Nephron progenitor cell (in vitro differentiated cells): Measurements from ENCODE around the gene NINJ2.

Experiments
- DNase-seq: peaks from one replicate; pipeline ENCODE4 v3.0.0; 2021
- H3K27ac Mint-ChIP-seq: 2 replicates; pipeline ENCODE4 v1.8.0; 2021; ENCODE audit warnings: mild to moderate bottlenecking, moderate library complexity, mixed read lengths
- H3K27me3 Mint-ChIP-seq: 2 replicates; pipeline ENCODE4 v1.8.0; 2021; ENCODE audit warnings: mild to moderate bottlenecking, low read depth, mixed read lengths; ENCODE audit not compliant: poor library complexity
- H3K36me3 Mint-ChIP-seq: 2 replicates; pipeline ENCODE4 v1.8.0; 2021; ENCODE audit warnings: low read depth, mixed read lengths
- H3K4me1 Mint-ChIP-seq: 2 replicates; pipeline ENCODE4 v1.8.0; 2021; ENCODE audit warnings: mixed read lengths
- H3K4me3 Mint-ChIP-seq: 2 replicates; pipeline ENCODE4 v1.8.0; 2021; ENCODE audit warnings: mild to moderate bottlenecking, moderate library complexity, mixed read lengths
- H3K9me3 Mint-ChIP-seq: 2 replicates; pipeline ENCODE4 v1.8.0; 2021; ENCODE audit warnings: mild to moderate bottlenecking, moderate library complexity, mixed read lengths
- CTCF ChIP-seq: fragments of 200-600 bp; sonication (generic); IDR thresholded peaks from 2 replicates; pipeline ENCODE4 v1.5.0; 2021; ENCODE audit warnings: antibody characterized with exemption

NINJ2 gene

GRCh38 chr12:522692-523378 lies 140.4 kb downstream of the NINJ2 start:
- Mint-ChIP-seq H3K36me3 (no peaks in the 10 kb centered on the region), H3K27me3 (no peaks in the 10 kb centered on the region), H3K4me1 (no peaks in the 10 kb centered on the region), H3K9me3 (no peaks in the 10 kb centered on the region), H3K4me3 (no peak overlapping the region), H3K27ac (no peak overlapping the region)
- no peak for DNase-seq
- TF ChIP-seq CTCF, result no peak

- Mint-ChIP-seq H3K4me1 (no peaks in the 10 kb centered on the region), H3K27ac (no peak overlapping the region), H3K27me3 (no peaks in the 10 kb centered on the region), H3K4me3 (no peak overlapping the region), H3K9me3 (no peaks in the 10 kb centered on the region), H3K36me3 (no peaks in the 10 kb centered on the region)
- no peak for TF ChIP-seq CTCF
- no peak for DNase-seq
Observed at GRCh38 chr12:520119-520518, 143.1 kb downstream of the NINJ2 start.

- no peak for TF ChIP-seq CTCF
- DNase-seq, result no peak
- Mint-ChIP-seq H3K9me3 (peaks cover 14% of the 10 kb centered on the region), H3K27ac (no peak overlapping the region), H3K27me3 (peaks cover 13% of the 10 kb centered on the region), H3K4me1 (no peaks in the 10 kb centered on the region), H3K36me3 (no peaks in the 10 kb centered on the region), H3K4me3 (no peak overlapping the region)
Observed at GRCh38 chr12:517538-517937, 145.7 kb downstream of the NINJ2 start.
